Measurements from ENCODE around the gene NUAK2.

Gene NUAK2

DNA sequence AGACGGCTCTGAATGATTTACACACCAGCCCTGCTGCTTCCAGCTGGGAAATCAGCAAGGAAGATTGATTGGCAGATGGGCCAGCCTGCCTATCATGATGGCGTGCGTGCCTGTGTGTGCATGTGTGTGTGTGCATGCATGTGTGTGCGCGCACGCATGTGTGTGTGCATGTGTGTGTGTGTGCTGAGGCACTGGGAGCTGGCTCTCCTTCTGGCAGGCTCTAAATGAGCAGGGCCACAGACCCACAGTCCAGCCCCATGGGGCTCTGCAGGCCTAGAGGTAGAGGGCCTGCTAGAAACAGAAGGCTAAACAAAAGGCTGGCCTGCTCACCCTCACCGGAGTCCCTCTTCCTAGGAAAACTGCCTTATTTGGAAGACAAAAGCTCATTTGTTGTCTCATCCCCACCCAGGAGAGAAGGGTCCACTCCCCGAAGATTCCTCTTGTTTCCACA lies 29.2 kb upstream of the NUAK2 start:
- TF ChIP-seq, protein P1, sequence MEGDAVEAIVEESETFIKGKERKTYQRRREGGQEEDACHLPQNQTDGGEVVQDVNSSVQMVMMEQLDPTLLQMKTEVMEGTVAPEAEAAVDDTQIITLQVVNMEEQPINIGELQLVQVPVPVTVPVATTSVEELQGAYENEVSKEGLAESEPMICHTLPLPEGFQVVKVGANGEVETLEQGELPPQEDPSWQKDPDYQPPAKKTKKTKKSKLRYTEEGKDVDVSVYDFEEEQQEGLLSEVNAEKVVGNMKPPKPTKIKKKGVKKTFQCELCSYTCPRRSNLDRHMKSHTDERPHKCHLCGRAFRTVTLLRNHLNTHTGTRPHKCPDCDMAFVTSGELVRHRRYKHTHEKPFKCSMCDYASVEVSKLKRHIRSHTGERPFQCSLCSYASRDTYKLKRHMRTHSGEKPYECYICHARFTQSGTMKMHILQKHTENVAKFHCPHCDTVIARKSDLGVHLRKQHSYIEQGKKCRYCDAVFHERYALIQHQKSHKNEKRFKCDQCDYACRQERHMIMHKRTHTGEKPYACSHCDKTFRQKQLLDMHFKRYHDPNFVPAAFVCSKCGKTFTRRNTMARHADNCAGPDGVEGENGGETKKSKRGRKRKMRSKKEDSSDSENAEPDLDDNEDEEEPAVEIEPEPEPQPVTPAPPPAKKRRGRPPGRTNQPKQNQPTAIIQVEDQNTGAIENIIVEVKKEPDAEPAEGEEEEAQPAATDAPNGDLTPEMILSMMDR (IDR thresholded peaks at IDR 0.05; ENCODE audit: low read depth, low read length, missing control alignments): no peak
- H3K36me3 ChIP-seq (replicated peaks): no peaks in the 10 kb centered on the region
- in situ Hi-C loops (cut with HindIII; ENCODE audit: low pct_ligation_motif_present, low sequenced_read_pairs): no loop called here
- DNase-seq: no peak
- no peak overlapping the region for H3K4me3 ChIP-seq (ENCODE audit: low read depth, low read length)
- peaks cover 19% of the 10 kb centered on the region for H3K27me3 ChIP-seq (replicated peaks)
- no peak overlapping the region for H3K27ac ChIP-seq

DNA sequence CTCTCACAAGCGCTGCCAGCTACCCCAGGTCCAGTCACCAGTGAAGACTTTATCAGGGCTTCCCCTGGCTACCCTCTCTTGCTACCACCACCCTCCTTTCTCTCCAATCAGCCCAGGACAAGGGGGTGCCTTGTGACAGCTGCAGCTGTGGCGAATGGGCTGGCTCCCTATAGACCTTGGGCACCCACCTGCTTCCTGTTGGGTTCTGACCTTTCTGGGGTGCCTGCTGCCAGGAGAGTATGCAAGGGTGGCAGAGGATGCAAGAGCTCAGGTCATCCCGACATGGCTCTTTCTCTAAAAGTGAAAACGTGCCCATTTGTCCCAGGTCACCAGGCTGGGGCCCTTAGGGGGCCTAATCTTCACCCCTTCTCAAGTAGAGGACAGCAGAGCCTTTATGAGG lies 28.6 kb upstream of the NUAK2 start:
- DNase-seq: no peak
- H3K4me3 ChIP-seq (ENCODE audit: low read depth, low read length): no peak overlapping the region
- in situ Hi-C loops (cut with HindIII; ENCODE audit: low pct_ligation_motif_present, low sequenced_read_pairs): no loop called here
- no peaks in the 10 kb centered on the region for H3K36me3 ChIP-seq (replicated peaks)
- H3K27me3 ChIP-seq (replicated peaks): peaks cover 25% of the 10 kb centered on the region
- no peak overlapping the region for H3K27ac ChIP-seq
- TF ChIP-seq, protein P1 (IDR thresholded peaks at IDR 0.05; ENCODE audit: low read depth, low read length, missing control alignments): no peak

DNA sequence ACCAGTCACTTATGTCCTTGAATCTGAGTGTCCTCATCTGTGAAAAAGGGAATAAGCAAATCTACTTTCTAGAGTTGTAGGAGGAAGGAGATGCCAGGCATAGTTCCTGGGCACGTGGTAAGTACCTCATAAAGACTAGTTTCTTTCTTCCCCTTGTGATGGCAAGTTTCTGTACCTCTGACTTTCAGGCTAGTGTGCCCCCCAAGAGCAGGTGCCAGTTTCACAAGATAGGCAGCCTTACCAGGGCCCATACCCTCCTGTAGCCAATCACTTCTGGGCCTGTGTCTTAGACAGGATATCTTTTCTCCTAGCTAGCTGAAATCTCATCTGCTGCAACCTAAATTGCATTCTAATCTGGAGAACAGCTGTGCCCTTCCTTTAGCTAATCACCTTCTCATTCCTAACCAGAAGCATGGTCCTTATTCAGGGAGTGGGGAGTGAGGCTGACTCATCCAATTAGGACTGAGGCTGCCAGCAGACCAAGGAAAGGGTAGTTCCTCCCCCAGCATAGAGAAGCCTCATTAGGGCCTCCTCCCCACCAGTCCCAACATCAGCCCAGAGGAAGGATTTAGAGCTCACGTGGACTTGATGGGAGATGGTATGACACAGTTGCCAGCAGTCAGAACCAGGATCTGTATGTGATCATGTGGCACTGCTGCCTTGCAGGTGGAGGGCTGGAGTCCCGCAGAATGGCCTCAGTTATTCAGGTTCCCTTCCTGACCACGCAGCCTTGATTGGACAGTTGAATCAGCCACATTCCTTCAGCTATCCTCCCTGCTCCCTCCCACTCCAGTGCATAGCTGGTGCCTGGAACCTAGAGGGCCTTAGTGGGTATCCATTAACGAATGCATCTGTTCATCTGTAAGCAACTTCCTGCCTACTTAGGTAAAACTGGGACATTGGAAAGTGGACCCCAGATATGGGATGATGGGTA lies 27.3 kb upstream of the NUAK2 start:
- Histone ChIP-seq H3K36me3 (replicated peaks) (no peaks in the 10 kb centered on the region), H3K27me3 (replicated peaks) (peaks cover 38% of the 10 kb centered on the region), H3K4me3 (ENCODE audit: low read depth, low read length) (no peak overlapping the region), H3K27ac (no peak overlapping the region)
- no peak for DNase-seq
- TF ChIP-seq, protein P1 (IDR thresholded peaks at IDR 0.05; ENCODE audit: low read depth, low read length, missing control alignments): no peak
- in situ Hi-C loops (cut with HindIII; ENCODE audit: low pct_ligation_motif_present, low sequenced_read_pairs): no loop called here

DNA sequence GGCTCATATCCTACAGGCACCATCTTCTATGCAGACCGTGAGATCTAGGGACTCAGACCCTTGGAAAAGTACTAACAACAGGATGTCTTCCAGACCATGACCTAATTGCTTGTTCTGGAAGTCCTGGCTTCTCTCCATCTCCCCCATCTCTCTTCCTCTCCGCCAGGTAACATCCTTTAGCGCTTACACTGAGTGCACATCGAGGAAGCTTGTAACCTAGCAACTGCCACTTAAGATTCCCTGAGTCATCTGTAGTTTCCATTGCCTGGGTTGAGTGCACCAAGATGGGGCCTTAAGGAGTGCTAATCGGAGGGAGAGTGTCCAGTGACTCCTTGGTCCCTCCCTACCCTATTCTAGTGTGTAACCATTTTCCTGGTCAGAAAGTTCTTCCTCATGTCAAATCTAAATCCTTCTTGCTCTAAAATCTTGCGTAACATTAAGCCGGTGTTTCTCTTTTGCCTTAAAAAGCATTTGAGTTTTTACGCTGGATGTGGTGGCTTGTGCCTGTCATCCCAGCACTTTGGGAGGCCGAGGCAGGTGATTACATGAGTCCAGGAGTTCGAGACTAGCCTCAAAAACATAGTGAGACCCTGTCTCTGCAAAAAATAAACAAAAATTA lies 25.5 kb upstream of the NUAK2 start:
- in situ Hi-C loops (cut with HindIII; ENCODE audit: low pct_ligation_motif_present, low sequenced_read_pairs): no loop called here
- Histone ChIP-seq H3K36me3 (replicated peaks) (no peaks in the 10 kb centered on the region), H3K27ac (no peak overlapping the region), H3K4me3 (ENCODE audit: low read depth, low read length) (no peak overlapping the region), H3K27me3 (replicated peaks) (peaks cover 48% of the 10 kb centered on the region)
- TF ChIP-seq, protein P1 (IDR thresholded peaks at IDR 0.05; ENCODE audit: low read depth, low read length, missing control alignments): no peak
- no peak for DNase-seq

DNA sequence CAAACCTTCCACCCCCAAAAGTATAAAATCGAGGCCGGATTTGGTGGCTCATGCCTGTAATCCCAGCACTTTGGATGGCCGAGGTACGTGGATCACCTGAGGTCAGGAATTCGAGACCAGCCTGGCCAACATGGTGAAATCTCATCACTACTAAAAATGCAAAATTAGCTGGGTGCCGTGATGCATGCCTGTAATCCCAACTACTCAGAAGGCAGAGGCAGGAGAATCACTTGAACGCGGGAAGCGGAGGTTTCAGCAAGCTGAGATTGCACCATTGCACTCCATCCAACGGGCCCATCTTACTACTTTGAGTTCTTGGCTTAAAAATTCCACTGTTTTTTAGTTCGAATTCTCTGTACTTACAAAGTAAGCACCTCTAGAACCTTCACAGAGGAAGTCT lies 24.2 kb upstream of the NUAK2 start:
- DNase-seq: no peak
- no peaks in the 10 kb centered on the region for H3K36me3 ChIP-seq (replicated peaks)
- peaks cover 48% of the 10 kb centered on the region for H3K27me3 ChIP-seq (replicated peaks)
- TF ChIP-seq, protein P1 (IDR thresholded peaks at IDR 0.05; ENCODE audit: low read depth, low read length, missing control alignments): no peak
- in situ Hi-C loops (cut with HindIII; ENCODE audit: low pct_ligation_motif_present, low sequenced_read_pairs): no loop called here
- H3K27ac ChIP-seq: no peak overlapping the region
- H3K4me3 ChIP-seq (ENCODE audit: low read depth, low read length): no peak overlapping the region

Data from brain microvascular endothelial cell (primary cell).